ENCODE data around the gene ELL. TPM values are rescaled to one million over a fixed set of nuclear protein-coding genes. Genes with fewer than 3 reads are reported as not detected.

The ELL gene
- total and polyA plus RNA-seq, 2 donors (not counting 3 experiments of a cell fraction or from before 2014, with no cell fraction given), result 9.9 to 18.2 TPM

DNA sequence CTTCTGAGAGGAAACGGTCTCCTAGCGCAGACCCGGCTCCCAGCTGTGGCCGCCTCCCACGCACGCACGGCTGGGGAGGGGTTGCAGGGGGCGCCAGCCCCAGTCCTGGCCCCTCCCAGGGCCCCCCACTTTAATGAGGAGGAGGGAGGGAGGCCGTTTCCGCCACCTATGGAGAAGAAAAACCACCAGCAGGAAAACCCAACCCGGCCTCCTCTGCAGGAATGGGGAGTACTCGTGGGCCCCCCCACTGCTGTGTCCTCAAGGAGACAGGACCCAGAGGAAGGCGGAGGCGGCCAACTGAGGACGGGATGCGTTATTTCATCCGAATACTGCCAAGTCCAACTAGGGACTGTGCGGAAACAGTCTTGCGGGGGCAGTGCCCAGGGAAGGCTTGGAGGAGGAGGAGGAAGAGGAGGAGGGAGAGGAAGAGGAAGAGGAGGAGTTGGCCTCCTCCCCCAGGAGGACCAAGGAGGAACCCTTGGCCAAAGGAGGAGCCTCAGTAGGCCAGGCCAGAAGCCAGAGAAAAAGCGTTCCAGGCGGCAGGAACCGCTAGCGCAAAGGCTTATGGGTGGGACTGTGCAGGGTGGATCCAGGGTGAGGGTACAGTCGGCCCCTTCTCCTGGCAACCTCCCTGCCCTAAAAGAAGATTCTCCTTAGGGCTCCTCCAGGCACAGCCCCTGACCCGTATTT, 106.5 kb downstream of the ELL start:
- no peak overlapping the region for H3K9ac ChIP-seq (replicated peaks; ENCODE audit: extremely low read depth, insufficient read depth, low read length)
- H3K9me1 ChIP-seq (replicated peaks; ENCODE audit: control insufficient read depth, extremely low read depth, insufficient read depth, low read length), result no peaks in the 10 kb centered on the region
- DNase-seq (ENCODE audit: low read depth, low spot score) (peak; percentile 76), FAIRE-seq (peak; percentile 96)
- H3K4me3 ChIP-seq (replicated peaks in 1 of 3; ENCODE audit: insufficient read depth in 1 of 3, low read depth in 1 of 3, low read length in 3 of 3), result peak overlapping the region in 1 of 3 experiments; percentile 26
- peaks cover 39% of the 10 kb centered on the region for H3K4me1 ChIP-seq (ENCODE audit: control insufficient read depth, extremely low read depth, insufficient read depth, low read length)
- TSS peak; percentile 55 for BruUV-seq (replicated peaks)
- peak overlapping the region; percentile 51 for H2AFZ ChIP-seq (ENCODE audit: low read depth, low read length)
- no peak for TF ChIP-seq MAX (IDR thresholded peaks at IDR 0.05; ENCODE audit: insufficient read depth, insufficient read length)
- peak; percentile 92 for TF ChIP-seq POLR2A (IDR thresholded peaks at IDR 0.05; ENCODE audit: low read depth, low read length)
- peak; percentile 69 for TF ChIP-seq POLR2AphosphoS5 (IDR thresholded peaks at IDR 0.05; ENCODE audit: insufficient read depth, low read depth, low read length)
- dilution Hi-C loops (cut with MboI; ENCODE audit: extremely low pct_ligation_motif_present, low sequenced_read_pairs) (no loop called here), intact Hi-C loops (cut with micrococcal nuclease) (no loop called here)
- H4K20me1 ChIP-seq (replicated peaks; ENCODE audit: control insufficient read depth, extremely low read depth, insufficient read depth, low read length), result no peaks in the 10 kb centered on the region
- no peaks in the 10 kb centered on the region for H3K36me3 ChIP-seq (ENCODE audit: control insufficient read depth in 2 of 2, extremely low read depth in 1 of 2, insufficient read depth in 2 of 2, low read length in 2 of 2)
- H3K27me3 ChIP-seq (ENCODE audit: control insufficient read depth in 2 of 2, insufficient read depth in 2 of 2, low read length in 2 of 2), result no peaks in the 10 kb centered on the region
- no peaks in the 10 kb centered on the region for H3K9me3 ChIP-seq (replicated peaks; ENCODE audit: control insufficient read depth, insufficient read depth, low read length)
- POLR2A ChIA-PET, result interaction anchor here (5.8 kb wide), 1 partner anchor 135 kb away, joined by 58 read pairs; the partner anchor contains the start of gene JUND
- CTCF ChIA-PET, result interaction anchor here (1.0 to 11.1 kb wide), 12 partner anchors 10 to 223 kb away, joined by 3 to 160 read pairs (median 8); partner anchors contain the start of genes GDF15 and JUND
- peak overlapping the region; percentile 41 for H3K4me2 ChIP-seq (ENCODE audit: insufficient read depth, low read length)
- peak overlapping the region; percentile 98 for H3K27ac ChIP-seq (ENCODE audit: insufficient read depth, low read depth, low read length)
- peaks cover 11% of the 10 kb centered on the region for H3K79me2 ChIP-seq (ENCODE audit: control insufficient read depth, insufficient read depth, low read length)

- Histone ChIP-seq H3K4me3 (replicated peaks in 1 of 3; ENCODE audit: insufficient read depth in 1 of 3, low read depth in 1 of 3, low read length in 3 of 3) (peak overlapping the region in 1 of 3 experiments; percentile 26), H3K79me2 (ENCODE audit: control insufficient read depth, insufficient read depth, low read length) (peaks cover 4% of the 10 kb centered on the region), H2AFZ (ENCODE audit: low read depth, low read length) (no peak overlapping the region), H3K27ac (ENCODE audit: insufficient read depth, low read depth, low read length) (no peak overlapping the region), H3K36me3 (ENCODE audit: control insufficient read depth in 2 of 2, extremely low read depth in 1 of 2, insufficient read depth in 2 of 2, low read length in 2 of 2) (no peaks in the 10 kb centered on the region), H4K20me1 (replicated peaks; ENCODE audit: control insufficient read depth, extremely low read depth, insufficient read depth, low read length) (no peaks in the 10 kb centered on the region), H3K9me3 (replicated peaks; ENCODE audit: control insufficient read depth, insufficient read depth, low read length) (no peaks in the 10 kb centered on the region), H3K4me2 (ENCODE audit: insufficient read depth, low read length) (peak overlapping the region; percentile 41), H3K9me1 (replicated peaks; ENCODE audit: control insufficient read depth, extremely low read depth, insufficient read depth, low read length) (no peaks in the 10 kb centered on the region), H3K4me1 (ENCODE audit: control insufficient read depth, extremely low read depth, insufficient read depth, low read length) (peaks cover 39% of the 10 kb centered on the region), H3K9ac (replicated peaks; ENCODE audit: extremely low read depth, insufficient read depth, low read length) (no peak overlapping the region), H3K27me3 (ENCODE audit: control insufficient read depth in 2 of 2, insufficient read depth in 2 of 2, low read length in 2 of 2) (no peaks in the 10 kb centered on the region)
- intact Hi-C loops (cut with micrococcal nuclease) (no loop called here), dilution Hi-C loops (cut with MboI; ENCODE audit: extremely low pct_ligation_motif_present, low sequenced_read_pairs) (no loop called here)
- BruUV-seq (replicated peaks), result no TSS peak
- ChIA-PET CTCF (interaction anchor here (1.0 to 11.1 kb wide), 11 partner anchors 13 to 206 kb away, joined by 3 to 160 read pairs (median 6); partner anchors contain the start of genes GDF15 and JUND), POLR2A (interaction anchor here (0.9 to 5.8 kb wide), 2 partner anchors 29 to 134 kb away, joined by 6 to 58 read pairs; partner anchors contain the start of genes GDF15 and JUND)
- TF ChIP-seq MAX (IDR thresholded peaks at IDR 0.05; ENCODE audit: insufficient read depth, insufficient read length) (no peak), POLR2A (IDR thresholded peaks at IDR 0.05; ENCODE audit: low read depth, low read length) (no peak), GATA2 (IDR thresholded peaks at IDR 0.05; ENCODE audit: insufficient read depth, insufficient read length, low read depth, low read length) (no peak), JUN (IDR thresholded peaks at IDR 0.05; ENCODE audit: borderline replicate concordance, insufficient read depth, insufficient read length, low read depth) (no peak), FOS (IDR thresholded peaks at IDR 0.05; ENCODE audit: borderline replicate concordance, insufficient read depth, low read length) (no peak), POLR2AphosphoS5 (IDR thresholded peaks at IDR 0.05; ENCODE audit: insufficient read depth, low read depth, low read length) (no peak), MYC (IDR thresholded peaks at IDR 0.05; ENCODE audit: low read depth, low read length) (no peak), EZH2 (IDR thresholded peaks at IDR 0.05; ENCODE audit: borderline replicate concordance, low read depth, low read length, severe bottlenecking) (no peak)
- TF ChIP-seq, protein P1, sequence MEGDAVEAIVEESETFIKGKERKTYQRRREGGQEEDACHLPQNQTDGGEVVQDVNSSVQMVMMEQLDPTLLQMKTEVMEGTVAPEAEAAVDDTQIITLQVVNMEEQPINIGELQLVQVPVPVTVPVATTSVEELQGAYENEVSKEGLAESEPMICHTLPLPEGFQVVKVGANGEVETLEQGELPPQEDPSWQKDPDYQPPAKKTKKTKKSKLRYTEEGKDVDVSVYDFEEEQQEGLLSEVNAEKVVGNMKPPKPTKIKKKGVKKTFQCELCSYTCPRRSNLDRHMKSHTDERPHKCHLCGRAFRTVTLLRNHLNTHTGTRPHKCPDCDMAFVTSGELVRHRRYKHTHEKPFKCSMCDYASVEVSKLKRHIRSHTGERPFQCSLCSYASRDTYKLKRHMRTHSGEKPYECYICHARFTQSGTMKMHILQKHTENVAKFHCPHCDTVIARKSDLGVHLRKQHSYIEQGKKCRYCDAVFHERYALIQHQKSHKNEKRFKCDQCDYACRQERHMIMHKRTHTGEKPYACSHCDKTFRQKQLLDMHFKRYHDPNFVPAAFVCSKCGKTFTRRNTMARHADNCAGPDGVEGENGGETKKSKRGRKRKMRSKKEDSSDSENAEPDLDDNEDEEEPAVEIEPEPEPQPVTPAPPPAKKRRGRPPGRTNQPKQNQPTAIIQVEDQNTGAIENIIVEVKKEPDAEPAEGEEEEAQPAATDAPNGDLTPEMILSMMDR (IDR thresholded peaks at IDR 0.05; ENCODE audit: extremely low read depth in 1 of 2, insufficient read depth in 1 of 2, low read depth in 1 of 2, low read length in 2 of 2), result no peak
- DNase-seq (ENCODE audit: low read depth, low spot score) (no peak), FAIRE-seq (peak; percentile 33)
Measured at GRCh38 chr19:18414504-18415177, 107.2 kb downstream of the ELL start.
